Cardiac fibroblast (primary cell): ENCODE results near the gene TJP1.

ENCODE experiments used
- DNase-seq, 2 donors: peaks; one replicate each; pipeline versions ENCODE4 v3.0.0 to v3.0.0-alpha.2; 2010; ENCODE audit warnings: low read depth in 2 of 2
- H3K4me3 ChIP-seq, 2 donors: replicated peaks in 1 of 2; 1 replicate in 1 of 2; 2 replicates in 1 of 2; pipeline ENCODE4 v1.5.1; 2011; ENCODE audit warnings: low read depth in 2 of 2, low read length in 2 of 2, mild to moderate bottlenecking in 2 of 2, moderate library complexity in 1 of 2
- CTCF ChIP-seq: IDR thresholded peaks from one replicate; pipeline ENCODE4 v1.5.1; 2011; ENCODE audit warnings: low read depth, mild to moderate bottlenecking, low read length, inconsistent platforms

The TJP1 gene

GRCh38 chr15:29747837-29748417, 74.3 kb downstream of the TJP1 start:
- peak; percentile 53 to 57 for DNase-seq
- no peak overlapping the region for H3K4me3 ChIP-seq
- TF ChIP-seq CTCF, result peak; percentile 44

GRCh38 chr15:29743475-29743874, 78.8 kb downstream of the TJP1 start:
- no peak overlapping the region for H3K4me3 ChIP-seq
- no peak for TF ChIP-seq CTCF
- DNase-seq, result no peak

GRCh38 chr15:29740692-29741311, 81.5 kb downstream of the TJP1 start:
- H3K4me3 ChIP-seq, result no peak overlapping the region
- peak; percentile 15 for TF ChIP-seq CTCF
- DNase-seq, result peak in 1 of 2 donors; percentile 15

- DNase-seq, result peak; percentile 21 to 35
- H3K4me3 ChIP-seq, result no peak overlapping the region
- TF ChIP-seq CTCF, result no peak
These were observed 85.6 kb downstream of the TJP1 start for GRCh38 chr15:29736744-29737020.

- DNase-seq, result no peak
- H3K4me3 ChIP-seq, result no peak overlapping the region
- no peak for TF ChIP-seq CTCF
These were observed 86.1 kb downstream of the TJP1 start for GRCh38 chr15:29736012-29736743.

GRCh38 chr15:29734917-29735572, 87.2 kb downstream of the TJP1 start:
- peak in 1 of 2 donors; percentile 66 for DNase-seq
- no peak overlapping the region for H3K4me3 ChIP-seq
- no peak for TF ChIP-seq CTCF
